DMS153 (cell line): ENCODE measurements around the gene ABTB1.

Experiments used
- DNase-seq: peaks from one replicate; lab custom pipeline; 2025; lab: John Stamatoyannopoulos, UW

ABTB1 gene

GRCh38 chr3:127672429-127673190 is at the start of gene ABTB1:
ABTB1 (plus strand) TSS chr3:127672952; CDS start chr3:127673026, 74 bp downstream.
- DNase-seq = peak; percentile 36

GRCh38 chr3:127624063-127624462 is 48.7 kb upstream of the ABTB1 start:
- no peak for DNase-seq

GRCh38 chr3:127625821-127626220 is 46.9 kb upstream of the ABTB1 start:
- no peak for DNase-seq

- DNase-seq = no peak
Observed at GRCh38 chr3:127628426-127628787, 44.3 kb upstream of the ABTB1 start.

- peak; percentile 42 for DNase-seq
Observed at GRCh38 chr3:127628788-127629466, 43.8 kb upstream of the ABTB1 start, which contains the start of gene PODXL2. PODXL2 (plus strand) TSS chr3:127629185; CDS start chr3:127629220, 35 bp downstream.

- peak; percentile 59 for DNase-seq
Observed at GRCh38 chr3:127629467-127630403, 43.0 kb upstream of the ABTB1 start.

- DNase-seq = peak; percentile 64
Observed at GRCh38 chr3:127630811-127631714, 41.7 kb upstream of the ABTB1 start.

- no peak for DNase-seq
Observed at GRCh38 chr3:127632035-127632820, 40.5 kb upstream of the ABTB1 start.

GRCh38 chr3:127634653-127635052 is 38.1 kb upstream of the ABTB1 start:
- DNase-seq = no peak

GRCh38 chr3:127637546-127637945 is 35.2 kb upstream of the ABTB1 start:
- DNase-seq = peak; percentile 34

- no peak for DNase-seq
Observed at GRCh38 chr3:127637971-127638370, 34.8 kb upstream of the ABTB1 start.

GRCh38 chr3:127639173-127640041 is 33.3 kb upstream of the ABTB1 start:
- DNase-seq = no peak

- no peak for DNase-seq
Observed at GRCh38 chr3:127640042-127640355, 32.8 kb upstream of the ABTB1 start.

GRCh38 chr3:127644641-127645370 is 27.9 kb upstream of the ABTB1 start:
- no peak for DNase-seq

- DNase-seq = no peak
Observed at GRCh38 chr3:127645371-127646015, 27.3 kb upstream of the ABTB1 start.

- no peak for DNase-seq
Observed at GRCh38 chr3:127646501-127647046, 26.2 kb upstream of the ABTB1 start.

GRCh38 chr3:127647166-127647844 is 25.4 kb upstream of the ABTB1 start:
- no peak for DNase-seq

GRCh38 chr3:127647845-127648204 is 24.9 kb upstream of the ABTB1 start:
- DNase-seq = no peak
